ENCODE results near the gene ARHGAP15.

ARHGAP15 gene

DNA sequence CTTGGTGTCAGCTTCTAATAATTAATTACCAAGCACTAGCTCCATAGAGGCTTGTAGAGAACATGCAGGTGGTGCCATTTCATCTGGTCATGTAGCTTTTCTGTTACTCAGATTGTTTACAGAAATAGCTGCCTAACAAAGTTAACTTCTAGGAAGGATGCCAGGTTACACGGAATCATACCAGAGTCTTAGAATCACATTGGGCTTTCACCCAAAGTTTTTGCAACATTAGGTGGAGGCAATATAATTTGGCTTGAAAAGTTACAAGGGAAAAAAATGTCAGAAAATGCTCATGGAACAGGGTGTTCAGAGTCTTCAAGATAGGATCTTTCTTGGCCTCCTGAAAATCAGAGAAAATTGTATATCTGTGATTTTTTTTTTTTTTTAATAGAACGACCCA is 135.6 kb downstream of the ARHGAP15 start:
- Histone ChIP-seq H3K9me2 (replicated peaks; ENCODE audit: insufficient read depth, low read length) (no peaks in the 10 kb centered on the region), H3K79me2 (ENCODE audit: insufficient read depth, low read length) (no peaks in the 10 kb centered on the region), H3K4me2 (ENCODE audit: low read depth, low read length, poor library complexity, severe bottlenecking) (no peak overlapping the region), H3K27ac (ENCODE audit: low read depth, low read length) (no peak overlapping the region), H3K9me3 (ENCODE audit: insufficient read depth, low read length) (no peaks in the 10 kb centered on the region), H4K20me1 (ENCODE audit: low read depth, low read length) (no peaks in the 10 kb centered on the region), H3K9ac (ENCODE audit: low read length) (no peak overlapping the region), H3K36me3 (ENCODE audit: low read length) (0 out of 2 replicates have a peak, but pooled peaks cover 6% of the 10 kb centered on the region), H3K4me3 (ENCODE audit: insufficient read depth, low read length, poor library complexity, severe bottlenecking) (no peak overlapping the region), H3F3A (ENCODE audit: insufficient read depth) (no peaks in the 10 kb centered on the region), H3K27me3 (ENCODE audit: low read length) (no peaks in the 10 kb centered on the region), H2AFZ (ENCODE audit: low read depth, low read length, severe bottlenecking) (no peak overlapping the region)
- no peak for TF ChIP-seq EZH2phosphoT487 (conservative IDR thresholded peaks at IDR 0.05; ENCODE audit: low read length)
- TF ChIP-seq, protein P1, sequence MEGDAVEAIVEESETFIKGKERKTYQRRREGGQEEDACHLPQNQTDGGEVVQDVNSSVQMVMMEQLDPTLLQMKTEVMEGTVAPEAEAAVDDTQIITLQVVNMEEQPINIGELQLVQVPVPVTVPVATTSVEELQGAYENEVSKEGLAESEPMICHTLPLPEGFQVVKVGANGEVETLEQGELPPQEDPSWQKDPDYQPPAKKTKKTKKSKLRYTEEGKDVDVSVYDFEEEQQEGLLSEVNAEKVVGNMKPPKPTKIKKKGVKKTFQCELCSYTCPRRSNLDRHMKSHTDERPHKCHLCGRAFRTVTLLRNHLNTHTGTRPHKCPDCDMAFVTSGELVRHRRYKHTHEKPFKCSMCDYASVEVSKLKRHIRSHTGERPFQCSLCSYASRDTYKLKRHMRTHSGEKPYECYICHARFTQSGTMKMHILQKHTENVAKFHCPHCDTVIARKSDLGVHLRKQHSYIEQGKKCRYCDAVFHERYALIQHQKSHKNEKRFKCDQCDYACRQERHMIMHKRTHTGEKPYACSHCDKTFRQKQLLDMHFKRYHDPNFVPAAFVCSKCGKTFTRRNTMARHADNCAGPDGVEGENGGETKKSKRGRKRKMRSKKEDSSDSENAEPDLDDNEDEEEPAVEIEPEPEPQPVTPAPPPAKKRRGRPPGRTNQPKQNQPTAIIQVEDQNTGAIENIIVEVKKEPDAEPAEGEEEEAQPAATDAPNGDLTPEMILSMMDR (IDR thresholded peaks at IDR 0.05; ENCODE audit: insufficient read depth, low read length, poor library complexity, severe bottlenecking): no peak

DNA sequence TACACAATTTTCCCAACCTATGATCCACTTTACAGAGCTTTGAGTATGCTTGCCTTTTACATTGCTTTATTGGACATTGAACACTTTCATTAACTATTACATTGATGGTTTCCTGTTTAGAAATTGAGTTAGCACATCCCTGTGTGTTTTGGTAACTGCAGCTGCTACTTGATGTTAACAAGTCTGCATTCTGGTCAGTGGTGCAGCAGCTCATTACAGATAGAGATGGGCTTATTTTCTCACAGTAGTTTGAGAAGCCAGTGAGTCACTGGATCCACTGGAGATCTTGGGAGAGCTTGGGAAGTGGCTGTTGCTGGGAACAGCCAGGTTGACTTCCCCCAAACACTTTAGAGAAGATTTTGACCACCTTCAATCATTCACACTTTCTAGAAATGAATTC is 150.5 kb downstream of the ARHGAP15 start:
- no peaks in the 10 kb centered on the region for H3K36me3 ChIP-seq (ENCODE audit: low read length)
- no peaks in the 10 kb centered on the region for H3K9me2 ChIP-seq (replicated peaks; ENCODE audit: insufficient read depth, low read length)
- H3K9me3 ChIP-seq (ENCODE audit: insufficient read depth, low read length): no peaks in the 10 kb centered on the region
- no peaks in the 10 kb centered on the region for H3K27me3 ChIP-seq (ENCODE audit: low read length)
- H3F3A ChIP-seq (ENCODE audit: insufficient read depth): no peaks in the 10 kb centered on the region; the same call in 1 of the 2 replicates
- no peak overlapping the region for H3K27ac ChIP-seq (ENCODE audit: low read depth, low read length)
- H3K79me2 ChIP-seq (ENCODE audit: insufficient read depth, low read length): no peaks in the 10 kb centered on the region
- no peak overlapping the region for H3K4me3 ChIP-seq (ENCODE audit: insufficient read depth, low read length, poor library complexity, severe bottlenecking)
- no peak overlapping the region for H3K9ac ChIP-seq (ENCODE audit: low read length)
- no peaks in the 10 kb centered on the region for H4K20me1 ChIP-seq (ENCODE audit: low read depth, low read length)
- H3K4me2 ChIP-seq (ENCODE audit: low read depth, low read length, poor library complexity, severe bottlenecking): no peak overlapping the region
- TF ChIP-seq EZH2phosphoT487 (conservative IDR thresholded peaks at IDR 0.05; ENCODE audit: low read length): no peak
- TF ChIP-seq, protein P1 (IDR thresholded peaks at IDR 0.05; ENCODE audit: insufficient read depth, low read length, poor library complexity, severe bottlenecking): no peak
- no peak overlapping the region for H2AFZ ChIP-seq (ENCODE audit: low read depth, low read length, severe bottlenecking)

DNA sequence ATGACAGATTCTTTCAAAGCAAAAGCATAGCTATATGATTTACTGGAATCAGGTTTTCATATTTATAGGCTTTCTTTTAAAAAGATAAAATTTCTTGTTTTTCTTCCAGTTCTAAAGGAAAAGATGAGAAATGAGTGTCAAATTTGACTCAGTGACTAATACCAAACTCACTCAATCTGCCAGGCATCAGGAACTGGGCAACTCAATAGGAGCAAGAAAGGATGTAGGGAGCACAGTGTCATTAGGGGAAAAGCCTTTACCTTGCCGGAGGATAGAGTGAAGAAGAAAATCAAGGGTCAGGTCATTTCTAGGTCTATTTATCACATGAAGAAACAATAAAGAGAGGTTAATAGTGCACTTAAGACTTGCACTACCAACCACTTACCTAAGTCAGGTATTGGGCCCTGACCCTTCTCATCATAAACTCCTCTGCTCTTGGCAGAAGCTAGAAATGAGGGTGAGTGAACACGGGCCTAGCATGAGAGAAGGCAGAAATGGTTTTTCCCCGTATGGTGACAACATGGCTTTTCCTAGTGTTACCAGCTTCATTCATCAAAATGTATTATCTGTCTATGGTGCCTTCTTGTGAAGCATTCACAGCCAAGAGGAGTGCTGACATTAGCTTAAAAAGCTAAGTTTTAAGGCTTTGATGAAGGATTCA is 151.0 kb downstream of the ARHGAP15 start:
- H3K79me2 ChIP-seq (ENCODE audit: insufficient read depth, low read length): no peaks in the 10 kb centered on the region
- no peaks in the 10 kb centered on the region for H4K20me1 ChIP-seq (ENCODE audit: low read depth, low read length)
- no peak overlapping the region for H3K4me3 ChIP-seq (ENCODE audit: insufficient read depth, low read length, poor library complexity, severe bottlenecking)
- no peak for TF ChIP-seq EZH2phosphoT487 (conservative IDR thresholded peaks at IDR 0.05; ENCODE audit: low read length)
- TF ChIP-seq, protein P1 (IDR thresholded peaks at IDR 0.05; ENCODE audit: insufficient read depth, low read length, poor library complexity, severe bottlenecking): no peak
- no peaks in the 10 kb centered on the region; the same call in 1 of the 2 replicates for H3F3A ChIP-seq (ENCODE audit: insufficient read depth)
- no peaks in the 10 kb centered on the region for H3K36me3 ChIP-seq (ENCODE audit: low read length)
- H3K9me2 ChIP-seq (replicated peaks; ENCODE audit: insufficient read depth, low read length): no peaks in the 10 kb centered on the region
- no peak overlapping the region for H2AFZ ChIP-seq (ENCODE audit: low read depth, low read length, severe bottlenecking)
- H3K27me3 ChIP-seq (ENCODE audit: low read length): no peaks in the 10 kb centered on the region
- H3K9me3 ChIP-seq (ENCODE audit: insufficient read depth, low read length): no peaks in the 10 kb centered on the region
- no peak overlapping the region for H3K4me2 ChIP-seq (ENCODE audit: low read depth, low read length, poor library complexity, severe bottlenecking)
- H3K27ac ChIP-seq (ENCODE audit: low read depth, low read length): no peak overlapping the region
- no peak overlapping the region for H3K9ac ChIP-seq (ENCODE audit: low read length)

Data from SU-DHL-6 (cell line).